Stimulated activated CD4-positive, alpha-beta T cell treated with anti-CD3 and anti-CD28 coated beads, TNF-alpha, amount 100 ng/mL, for 48 hours (primary cell): ENCODE measurements around the gene ZNF385C.

ENCODE experiments used
- DNase-seq, 3 donors: peaks; one replicate each; pipeline ENCODE4 v3.0.0-alpha.2; 2020; ENCODE audit warnings: low read depth in 3 of 3

The ZNF385C gene

DNA sequence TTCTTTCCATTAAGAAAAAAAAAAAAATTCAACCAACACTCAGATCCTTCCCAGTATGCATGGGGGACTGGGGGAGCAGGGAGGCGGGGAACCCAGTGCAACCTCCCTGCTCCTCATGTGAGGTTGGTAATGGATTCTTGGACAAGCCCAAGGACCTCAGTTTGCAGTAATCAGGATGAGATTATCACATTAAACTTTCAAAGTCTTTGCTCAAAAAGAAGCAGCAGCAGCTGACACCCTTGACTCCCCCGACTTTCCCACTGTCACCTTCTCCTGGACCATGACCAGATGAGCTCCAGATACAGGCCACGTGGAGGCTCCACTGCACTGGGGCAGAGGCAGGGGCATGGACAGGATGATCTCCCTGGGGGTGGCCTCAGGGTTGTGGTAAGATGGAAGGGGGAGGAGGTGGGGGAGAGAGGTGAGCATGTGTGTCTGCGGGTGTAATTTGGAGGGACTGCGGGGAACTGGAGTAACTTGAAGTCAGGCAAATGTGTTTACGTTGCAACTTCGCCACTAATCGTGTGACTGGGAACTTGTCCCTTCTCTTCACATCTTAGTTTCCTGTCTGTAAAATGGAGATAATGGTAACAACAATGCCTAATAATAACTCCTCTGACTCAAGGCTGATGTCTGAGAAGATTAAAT is 19.8 kb downstream of the ZNF385C start:
- no peak for DNase-seq

DNA sequence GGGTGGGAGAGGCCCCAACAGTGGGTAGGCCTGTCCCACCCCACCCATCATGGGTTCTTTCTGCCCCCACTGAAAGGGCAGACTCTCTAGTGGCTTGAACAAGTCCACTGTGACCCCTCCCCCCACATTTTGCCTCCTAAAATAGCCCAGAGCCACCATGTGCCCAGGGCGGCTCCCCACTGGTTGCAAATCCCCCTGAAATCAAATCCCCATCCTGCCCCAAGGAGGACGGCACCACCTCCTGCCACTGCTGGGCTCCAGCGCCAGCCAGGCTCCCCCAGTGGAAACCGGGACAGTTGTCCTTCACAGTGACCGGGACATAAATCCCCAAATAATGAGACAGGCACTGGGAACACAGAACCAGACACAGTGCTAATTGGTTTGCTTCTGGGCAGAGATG is 20.5 kb downstream of the ZNF385C start:
- no peak for DNase-seq

DNA sequence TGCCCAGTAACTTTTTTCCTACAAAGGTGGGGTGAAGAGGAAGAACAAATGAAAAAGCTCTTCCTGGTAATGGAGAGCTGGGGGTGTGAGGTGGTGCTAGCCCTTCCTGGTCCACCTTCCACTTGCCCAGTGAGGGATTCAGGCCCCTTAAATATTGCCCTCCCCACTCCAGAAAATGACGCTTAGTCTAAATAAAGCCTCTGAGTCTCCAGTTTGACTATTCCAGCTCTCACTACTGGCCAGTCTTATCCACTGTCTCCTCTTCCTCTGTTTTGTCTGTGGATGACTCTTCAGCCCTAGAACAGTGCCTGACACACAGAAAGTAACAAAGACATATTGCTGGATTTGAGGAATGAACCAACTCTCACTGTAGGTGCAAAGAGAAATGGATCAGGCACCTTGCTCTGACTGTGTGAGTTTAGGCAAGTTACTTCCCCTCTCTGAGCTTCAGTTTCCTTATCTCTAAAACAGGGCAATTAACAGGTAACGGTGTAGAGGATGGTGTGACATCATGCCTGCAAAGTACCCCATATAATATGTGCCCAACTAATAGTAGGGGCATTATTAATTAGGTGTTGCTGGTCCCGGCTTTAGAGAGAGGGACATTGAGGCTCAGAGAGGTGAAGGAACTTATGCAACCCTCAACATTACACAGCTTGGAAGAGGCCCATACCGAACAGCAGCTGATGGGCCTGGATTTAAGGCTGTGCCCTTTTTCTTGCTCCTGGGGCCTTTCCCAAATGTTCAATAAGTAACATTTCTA is 21.3 kb downstream of the ZNF385C start:
- no peak for DNase-seq

DNA sequence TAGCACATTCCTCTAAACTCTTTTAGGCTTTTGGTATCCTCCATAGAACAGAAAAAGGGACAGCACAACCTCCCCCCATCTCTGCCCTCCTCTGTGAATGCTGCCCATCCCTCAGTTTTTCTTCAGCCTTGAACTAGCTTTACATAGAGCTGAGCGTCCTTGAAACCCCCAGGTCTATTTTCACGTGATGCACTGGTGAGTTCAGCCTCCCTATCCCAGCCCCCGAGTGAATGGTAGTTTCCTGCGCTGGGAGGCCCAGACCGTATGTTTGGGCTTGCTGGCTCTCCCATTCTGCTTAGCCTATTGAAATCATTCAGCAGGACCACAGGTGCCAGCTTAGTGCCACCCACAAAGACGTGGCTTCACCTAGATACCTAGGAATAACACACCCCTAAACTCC is 22.5 kb downstream of the ZNF385C start:
- no peak for DNase-seq

DNA sequence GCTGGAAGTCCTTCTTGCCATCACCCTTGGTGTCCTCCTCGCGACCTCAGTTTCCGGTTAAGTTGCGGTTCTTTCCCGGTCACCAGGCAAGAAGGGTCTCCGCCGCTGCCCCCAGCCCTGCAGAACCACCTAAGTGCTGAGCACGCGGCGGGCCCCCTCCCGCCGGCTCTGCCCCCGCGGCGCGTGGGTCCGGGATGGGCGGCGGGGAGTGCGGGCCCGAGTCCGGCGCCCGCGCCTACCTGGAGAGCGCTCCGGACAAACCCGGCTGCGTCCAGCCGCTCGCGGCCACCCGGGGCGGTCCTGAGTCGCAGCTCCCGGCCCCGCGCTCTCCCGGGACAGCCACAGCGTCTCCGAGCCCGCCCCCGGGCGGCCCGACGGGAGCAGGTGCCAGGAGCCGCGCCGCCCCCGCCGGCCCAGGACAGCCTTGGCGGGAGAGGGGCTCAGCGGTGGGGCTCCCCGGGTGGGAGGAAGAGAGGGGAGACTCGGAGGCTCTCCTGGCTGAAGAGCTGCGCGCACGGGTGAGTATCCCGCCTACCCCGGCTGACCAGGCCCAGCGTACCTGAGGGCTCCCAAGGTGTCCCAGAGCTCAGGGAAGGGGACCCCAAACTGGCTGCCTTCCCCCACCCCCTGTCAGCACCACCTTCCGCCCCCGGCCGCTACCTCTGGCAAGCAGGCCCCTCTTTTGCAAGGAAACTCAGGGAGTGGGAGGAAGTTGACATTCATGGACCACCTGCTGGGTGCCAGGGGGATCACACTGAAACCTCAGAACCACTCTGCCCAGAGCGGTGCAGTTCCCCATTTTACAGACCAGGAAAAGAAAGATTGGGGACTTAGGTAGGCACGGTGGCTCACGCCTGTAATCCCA is 25.7 kb downstream of the ZNF385C start:
- no peak for DNase-seq

DNA sequence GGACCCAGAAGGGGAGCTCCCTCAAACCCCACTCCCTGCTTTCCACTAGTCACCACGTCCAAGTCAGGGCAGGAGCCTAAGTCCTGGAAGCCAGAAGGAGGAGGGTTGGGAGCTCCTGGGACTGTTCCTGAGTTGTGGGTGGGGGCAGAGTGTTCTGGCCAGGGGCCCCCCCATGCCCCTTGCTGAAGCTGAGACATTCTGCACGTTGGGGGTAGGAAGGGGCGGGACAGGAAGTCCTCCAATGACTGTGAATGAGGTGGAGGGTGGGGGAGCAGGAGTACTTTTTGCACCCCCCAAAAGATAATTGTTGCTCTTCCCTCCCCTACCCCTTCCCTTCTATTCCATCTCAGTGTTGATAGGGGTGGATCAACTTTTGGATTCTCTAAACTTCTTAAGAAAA is 26.5 kb downstream of the ZNF385C start:
- DNase-seq, result no peak

DNA sequence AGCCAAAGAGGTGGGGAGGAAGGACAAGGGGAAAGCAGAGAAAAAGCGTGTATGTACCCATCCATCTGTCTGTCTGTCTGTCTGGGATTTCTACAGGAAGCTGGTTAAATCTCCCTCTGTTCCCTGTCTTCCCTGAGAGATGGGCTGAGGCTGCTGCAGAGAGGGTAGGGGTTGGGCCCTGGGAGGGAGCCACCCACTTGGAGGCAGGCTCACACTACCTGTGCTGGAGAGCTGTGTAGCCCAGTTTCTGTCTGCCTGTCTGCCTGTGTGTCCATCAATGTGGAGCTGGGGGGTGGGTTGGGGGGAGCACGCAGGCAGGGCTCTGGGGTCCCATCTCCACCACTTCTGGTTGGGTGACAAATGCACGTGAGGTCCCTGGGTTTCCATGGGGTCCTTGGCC is 29.3 kb downstream of the ZNF385C start:
- no peak for DNase-seq

DNA sequence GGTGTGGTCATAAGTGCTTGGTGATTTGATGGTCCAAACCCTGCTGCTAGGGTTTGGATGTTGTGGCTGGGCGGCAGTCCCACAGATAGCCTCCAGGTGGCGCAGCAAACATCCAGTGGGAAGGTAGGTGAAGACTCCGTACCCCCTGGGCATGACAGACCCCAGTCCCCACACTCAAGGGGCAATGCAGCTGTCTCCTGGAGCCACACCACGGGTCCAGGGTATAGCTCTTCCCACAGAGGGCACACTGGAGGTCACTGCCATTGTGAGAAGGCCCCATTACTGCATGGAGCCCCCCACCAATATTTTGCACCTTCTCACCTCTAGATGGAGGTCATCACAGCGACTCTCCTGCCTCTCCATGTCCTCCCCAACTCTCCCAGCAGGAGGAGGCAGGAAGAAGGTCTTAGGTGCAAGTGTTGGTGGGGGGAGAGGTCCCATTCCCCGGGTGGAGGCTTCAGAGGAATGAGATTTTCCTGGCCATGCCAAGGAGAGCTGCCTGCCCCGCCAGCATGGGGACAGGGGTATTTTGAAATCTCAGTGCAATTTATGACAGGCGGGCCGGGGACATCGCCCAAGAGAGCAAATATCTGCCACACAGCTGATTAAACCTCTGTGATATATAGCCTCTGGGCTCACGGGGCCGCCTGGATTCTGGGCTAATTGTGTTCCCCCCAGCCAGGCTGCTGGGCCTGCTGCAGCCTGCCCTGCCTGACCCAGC is 30.7 kb downstream of the ZNF385C start:
- DNase-seq, result peak; percentile 36 to 67 (median 52)

DNA sequence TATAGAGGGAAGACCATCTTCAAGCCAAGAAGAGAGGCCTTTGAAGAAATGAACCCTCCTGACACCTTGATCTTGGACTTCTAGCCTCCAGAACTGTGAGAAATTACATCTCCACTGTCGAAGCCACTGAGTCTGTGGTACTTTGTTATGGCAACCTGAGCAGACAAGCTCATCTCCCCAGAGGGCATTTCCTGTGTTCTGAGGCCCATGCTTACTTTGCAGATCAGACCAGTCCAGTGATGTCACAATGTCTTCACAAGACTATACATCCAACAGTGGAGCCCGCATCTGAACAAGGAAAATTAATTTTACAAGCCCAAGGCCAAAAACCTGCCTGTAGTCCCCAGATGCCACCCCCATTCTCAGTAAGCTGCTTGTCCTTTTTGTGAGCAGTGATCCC is 33.1 kb downstream of the ZNF385C start:
- DNase-seq, result no peak

DNA sequence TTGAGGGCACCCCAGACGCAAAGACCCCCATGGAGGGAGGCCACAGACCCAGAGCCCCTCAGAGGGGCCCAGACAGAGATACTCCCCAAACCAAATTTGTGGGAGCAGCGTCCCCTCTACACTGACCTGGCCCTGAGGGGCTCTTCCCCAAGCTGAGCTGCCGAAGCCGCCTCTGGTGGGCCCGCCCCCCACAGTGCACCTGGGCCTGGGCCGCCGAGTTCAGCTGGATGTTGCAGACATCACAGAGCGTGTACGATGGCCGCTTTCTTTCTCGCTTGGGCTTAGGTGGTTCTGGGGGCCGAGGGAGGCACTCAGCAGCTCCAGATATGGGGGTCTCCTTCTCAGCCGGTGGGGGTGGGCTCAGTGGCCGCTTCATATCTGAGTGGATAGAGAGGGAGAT is 35.6 kb downstream of the ZNF385C start:
- DNase-seq, result no peak

DNA sequence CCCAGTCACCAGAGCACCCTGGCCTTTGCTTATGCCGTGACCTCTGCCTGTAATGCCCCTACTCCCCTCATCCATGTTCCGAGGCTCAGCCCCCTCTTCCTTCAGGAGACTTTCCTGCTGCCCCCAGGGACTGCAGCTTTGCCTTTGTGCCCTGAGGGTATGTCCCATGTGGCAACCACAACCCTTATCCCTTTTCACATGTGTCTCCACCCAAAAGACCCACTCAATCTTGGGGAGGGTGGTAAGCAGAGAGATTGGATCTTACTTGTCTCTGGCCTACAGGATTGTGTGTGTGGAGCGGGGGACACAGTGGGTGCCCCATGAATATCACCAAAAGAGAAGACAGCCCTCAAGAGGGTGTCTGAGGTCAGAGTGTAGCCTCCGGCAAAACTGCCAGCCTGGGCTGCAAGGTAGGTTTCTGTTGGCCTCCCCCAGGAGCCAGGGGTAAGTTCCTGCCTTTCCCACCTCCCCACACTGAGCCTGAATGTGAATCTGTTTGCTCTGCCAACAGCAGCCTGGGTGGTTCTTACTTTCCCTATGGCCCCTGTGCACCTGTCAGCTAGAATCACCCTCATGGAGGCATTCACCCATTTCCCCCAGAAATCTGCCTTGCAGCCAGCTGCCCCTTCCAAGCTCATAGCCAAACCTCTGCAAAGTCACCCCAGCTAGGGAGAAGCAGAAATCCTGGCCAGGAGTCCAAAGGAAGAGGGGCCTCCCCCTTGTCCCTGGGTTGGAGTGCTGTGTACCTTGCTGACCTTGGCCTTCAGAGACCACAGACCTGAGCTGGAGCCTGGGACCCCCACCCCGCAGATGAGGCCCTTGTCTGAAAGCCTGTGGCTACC is 36.4 kb downstream of the ZNF385C start:
- no peak for DNase-seq

DNA sequence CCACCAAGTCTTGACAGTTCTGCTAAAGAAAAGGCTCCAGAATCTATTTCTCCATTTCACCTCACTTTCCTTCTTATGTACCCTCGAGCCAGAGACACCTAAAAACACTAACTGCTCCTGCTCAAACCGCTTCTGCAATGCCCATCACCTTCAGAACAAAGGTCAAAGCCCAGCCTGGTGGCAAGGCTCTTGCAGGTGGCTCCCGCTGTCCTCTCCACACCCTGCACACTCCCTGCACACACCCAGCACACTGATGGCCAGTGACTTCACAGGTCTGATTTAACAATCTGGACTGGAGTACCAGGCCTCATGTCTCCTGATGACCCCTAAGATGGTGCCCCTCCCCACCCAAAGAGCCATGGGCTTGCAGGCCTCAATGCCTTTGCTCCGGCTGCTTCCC is 38.0 kb downstream of the ZNF385C start:
- DNase-seq, result no peak

DNA sequence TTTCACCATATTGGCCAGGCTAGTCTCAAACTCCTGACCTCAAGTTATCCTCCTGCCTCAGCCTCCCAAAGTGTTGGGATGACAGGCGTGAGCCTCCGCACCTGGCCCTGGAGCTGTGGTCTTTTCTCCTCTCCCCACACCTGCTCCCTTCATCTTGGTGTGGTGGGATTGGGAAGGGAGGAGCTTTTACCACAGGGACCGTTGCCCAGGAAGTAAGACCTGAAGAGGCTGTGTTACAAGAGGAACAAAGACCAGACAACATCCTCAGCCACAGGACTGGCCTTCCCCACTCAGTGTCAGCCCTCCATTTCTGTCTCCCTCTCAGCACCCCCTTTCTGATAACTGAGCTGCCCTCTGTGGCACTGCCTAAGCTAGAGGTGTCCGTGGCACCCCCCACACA is 38.5 kb downstream of the ZNF385C start:
- DNase-seq, result no peak

DNA sequence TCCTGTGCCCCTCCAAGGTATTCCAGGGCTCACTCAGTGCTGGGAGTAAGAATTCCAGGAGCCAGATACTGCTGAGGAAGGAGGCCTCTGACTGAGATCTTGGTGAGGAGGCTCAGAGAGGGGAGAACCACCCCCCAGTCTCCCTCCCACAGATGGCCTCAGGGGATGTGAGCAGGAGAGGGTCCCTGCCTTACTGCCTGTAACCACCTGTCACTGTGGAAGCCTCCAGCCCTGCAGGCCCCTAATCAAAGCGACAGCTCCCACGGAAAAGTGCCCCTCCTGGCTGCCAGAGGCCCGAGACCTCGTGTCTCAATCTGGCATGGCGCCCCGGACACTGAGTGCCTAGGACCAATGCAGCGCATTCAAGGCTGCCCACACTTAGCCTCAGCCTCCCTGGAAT is 40.2 kb downstream of the ZNF385C start:
- no peak for DNase-seq

DNA sequence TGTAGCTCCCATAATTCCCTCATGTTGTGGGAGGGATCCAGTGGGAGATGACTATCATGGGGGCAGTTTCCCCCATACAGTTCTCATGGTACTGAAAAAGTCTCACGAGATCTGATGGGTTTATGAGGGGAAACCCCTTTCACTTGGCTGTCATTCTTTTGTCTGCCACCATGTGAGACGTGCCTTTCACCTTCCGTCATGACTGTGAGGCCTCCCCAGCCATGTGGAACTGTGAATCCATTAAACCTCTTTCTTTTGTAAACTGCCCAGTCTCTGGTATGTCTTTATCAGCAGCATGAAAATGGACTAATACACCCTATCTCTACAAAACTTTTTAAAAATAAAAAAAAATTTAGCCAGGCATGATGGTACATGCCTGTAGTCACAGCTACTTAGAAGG is 41.6 kb downstream of the ZNF385C start:
- no peak for DNase-seq

DNA sequence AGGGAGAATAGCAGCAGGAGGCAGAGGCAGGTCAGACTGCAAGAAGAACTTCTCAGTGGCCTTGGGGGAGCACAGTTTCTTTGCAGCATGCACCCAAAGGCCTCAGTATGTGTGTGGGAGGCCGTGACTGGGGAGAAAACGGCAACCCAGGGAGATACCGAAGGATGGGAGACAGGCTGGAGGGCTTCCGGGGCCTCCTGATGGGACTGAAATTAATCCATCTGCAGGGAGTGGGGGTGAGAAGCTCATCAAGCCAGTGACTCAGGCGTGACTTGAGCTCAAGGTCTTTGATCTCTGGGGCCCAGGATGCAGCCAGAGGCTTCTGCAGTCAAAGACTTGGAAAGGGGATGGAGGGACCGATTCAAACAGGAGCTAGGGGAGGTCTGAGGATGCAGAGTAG is 42.8 kb downstream of the ZNF385C start:
- DNase-seq, result no peak

DNA sequence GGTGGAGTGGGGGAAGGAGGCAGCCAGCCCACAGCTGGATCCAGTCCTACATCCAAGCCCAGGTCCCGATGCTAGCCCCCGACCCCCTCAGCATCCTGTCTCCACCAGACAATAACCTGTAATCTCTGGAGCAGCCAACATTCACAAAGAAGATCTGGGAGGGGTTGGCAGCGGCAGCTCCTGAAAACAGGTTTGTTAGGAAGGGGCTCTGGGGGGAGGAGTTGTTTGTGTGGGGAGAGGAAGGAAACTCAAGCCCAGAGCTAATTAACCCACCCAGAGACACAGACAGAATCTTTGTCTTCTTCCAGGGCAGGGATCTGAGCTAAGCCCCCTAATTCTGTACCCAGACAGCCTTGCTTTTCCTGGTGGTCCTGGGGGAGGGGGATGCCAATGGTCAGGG is 43.2 kb downstream of the ZNF385C start:
- DNase-seq, result no peak

DNA sequence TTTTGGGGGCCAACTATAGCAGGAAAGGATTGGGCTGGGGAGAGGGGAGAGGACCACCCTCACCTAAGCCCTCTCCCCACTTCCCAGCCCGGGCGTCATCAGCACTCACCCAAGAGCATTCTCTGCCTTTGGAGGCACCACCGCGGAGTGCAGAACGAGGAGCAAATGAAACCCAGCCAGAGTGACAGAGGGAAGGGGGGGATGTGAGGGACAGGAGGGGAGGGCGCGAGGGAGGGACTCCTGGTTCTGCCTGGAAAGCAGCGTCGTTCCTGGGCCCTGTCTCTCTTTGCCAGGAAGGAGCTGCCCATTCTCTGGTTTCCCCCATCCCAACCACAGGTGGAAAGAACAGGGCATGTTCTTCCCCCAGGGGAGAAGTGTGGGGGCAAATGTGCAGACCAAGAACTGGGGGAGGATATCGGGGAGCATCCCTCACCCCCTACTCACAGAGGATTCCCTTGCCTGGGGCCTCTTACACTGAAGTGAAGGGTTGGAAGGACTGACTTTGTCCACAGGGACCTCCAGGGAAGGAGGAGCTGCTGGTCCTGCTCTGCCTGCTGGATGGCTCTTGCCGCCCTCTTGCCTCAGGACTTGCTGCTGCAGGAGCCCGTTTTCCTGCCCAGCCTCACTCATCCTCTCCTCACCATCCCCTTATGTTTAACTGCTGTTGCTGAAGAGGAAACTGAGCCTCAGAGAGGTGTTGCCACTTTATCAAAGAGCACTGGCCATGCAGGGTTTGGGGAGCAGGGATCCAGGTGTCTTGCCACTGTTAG is 44.4 kb downstream of the ZNF385C start:
- no peak for DNase-seq

DNA sequence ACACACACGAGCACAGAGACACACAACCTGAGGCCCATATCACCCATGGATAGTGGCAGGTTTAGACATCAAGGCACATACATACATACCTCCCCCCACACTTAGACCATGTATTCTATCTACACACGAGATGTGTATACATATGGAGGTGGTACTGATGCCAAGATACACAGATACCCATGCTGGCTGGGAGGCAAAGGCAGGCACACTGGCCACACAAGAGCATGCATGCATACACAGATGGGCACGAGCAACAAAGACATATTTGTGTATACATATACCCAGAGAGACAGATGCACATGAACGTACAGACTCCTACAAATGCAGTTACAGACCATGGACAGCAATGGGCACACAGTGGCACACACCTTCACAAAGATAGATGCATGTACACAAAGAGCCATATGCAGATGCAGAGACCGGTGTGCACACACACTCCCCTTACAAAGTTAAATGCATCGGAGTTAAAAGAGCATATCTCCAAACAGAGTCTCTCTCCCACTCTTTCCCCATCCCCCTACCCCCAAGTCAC is 45.9 kb downstream of the ZNF385C start:
- no peak for DNase-seq

DNA sequence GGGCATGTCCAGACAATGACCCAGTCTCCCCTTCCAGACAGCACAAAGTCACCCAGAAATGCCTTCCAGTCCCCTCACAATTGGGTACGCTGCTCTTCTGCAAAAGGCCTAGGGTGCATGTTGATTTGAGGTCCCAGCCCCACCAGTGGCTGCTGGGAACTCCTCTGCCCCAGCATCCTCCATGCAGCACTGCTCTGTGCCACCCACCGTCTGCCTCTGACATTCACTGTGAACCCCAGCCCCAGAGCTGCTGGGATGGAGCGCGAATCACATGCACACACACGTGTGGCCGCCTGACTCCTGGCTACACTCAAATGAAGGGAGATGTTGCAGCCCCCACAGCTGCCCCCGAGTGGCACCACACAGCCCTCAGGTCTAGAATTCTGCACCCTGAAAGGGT is 46.6 kb downstream of the ZNF385C start:
- DNase-seq, result no peak
